WTC11 (cell line): ENCODE data around the gene LIG1.

ENCODE experiments used
- ESRRA ChIP-seq: sonication (generic); formaldehyde crosslinking; IDR thresholded peaks from 2 replicates; pipeline ENCODE4 v1.8.1; 2022; ENCODE audit warnings: mild to moderate bottlenecking, missing genetic modification reagents, borderline replicate concordance
- IRF2 ChIP-seq: sonication (generic); formaldehyde crosslinking; IDR thresholded peaks from 2 replicates; pipeline ENCODE4 v1.8.0; 2022; ENCODE audit warnings: low read depth, missing genetic modification reagents, borderline replicate concordance
- JUN ChIP-seq: sonication (generic); formaldehyde crosslinking; IDR thresholded peaks from 2 replicates; pipeline ENCODE4 v1.8.0; 2023; ENCODE audit warnings: mild to moderate bottlenecking, missing genetic modification reagents
- RORB ChIP-seq: fragments of 250-450 bp; sonication (Bioruptor Pico); IDR thresholded peaks from 2 replicates; pipeline ENCODE4 v1.9.0; 2021; ENCODE audit warnings: mild to moderate bottlenecking
- SP1 ChIP-seq: sonication (generic); formaldehyde crosslinking; conservative IDR thresholded peaks from 2 replicates; pipeline ENCODE4 v1.8.1; 2022; ENCODE audit warnings: missing genetic modification reagents
- ZNF416 ChIP-seq: fragments of 250-450 bp; sonication (Bioruptor Pico); IDR thresholded peaks from 2 replicates; pipeline ENCODE4 v1.9.0; 2021; ENCODE audit warnings: mild to moderate bottlenecking, inconsistent platforms
- TF ChIP-seq, protein P1 (sequence below): fragments of 200-600 bp; IDR thresholded peaks from 2 replicates; pipeline ENCODE4 v1.8.0; 2022; ENCODE audit warnings: antibody characterized with exemption
- TF ChIP-seq, protein P2 (sequence below): sonication (generic); formaldehyde crosslinking; IDR thresholded peaks from 2 replicates; pipeline ENCODE4 v1.8.1; 2022; ENCODE audit warnings: mild to moderate bottlenecking, moderate library complexity, missing genetic modification reagents
- TF ChIP-seq, protein P3 (sequence below): sonication (generic); formaldehyde crosslinking; conservative IDR thresholded peaks from 2 replicates; pipeline ENCODE4 v1.8.1; 2022; ENCODE audit warnings: mild to moderate bottlenecking, missing genetic modification reagents
- TF ChIP-seq, protein P4 (sequence below): sonication (generic); formaldehyde crosslinking; IDR thresholded peaks from 2 replicates; pipeline ENCODE4 v1.8.1; 2022; ENCODE audit warnings: low read depth, missing genetic modification reagents, borderline replicate concordance
- TF ChIP-seq, protein P5 (sequence below): sonication (generic); formaldehyde crosslinking; IDR thresholded peaks from 2 replicates; pipeline ENCODE4 v1.8.1; 2022; ENCODE audit warnings: missing genetic modification reagents, borderline replicate concordance
- TF ChIP-seq, protein P6 (sequence below): sonication (generic); formaldehyde crosslinking; IDR thresholded peaks from 2 replicates; pipeline ENCODE4 v1.8.1; 2023; ENCODE audit warnings: mild to moderate bottlenecking, missing genetic modification reagents, moderate library complexity

DNA sequence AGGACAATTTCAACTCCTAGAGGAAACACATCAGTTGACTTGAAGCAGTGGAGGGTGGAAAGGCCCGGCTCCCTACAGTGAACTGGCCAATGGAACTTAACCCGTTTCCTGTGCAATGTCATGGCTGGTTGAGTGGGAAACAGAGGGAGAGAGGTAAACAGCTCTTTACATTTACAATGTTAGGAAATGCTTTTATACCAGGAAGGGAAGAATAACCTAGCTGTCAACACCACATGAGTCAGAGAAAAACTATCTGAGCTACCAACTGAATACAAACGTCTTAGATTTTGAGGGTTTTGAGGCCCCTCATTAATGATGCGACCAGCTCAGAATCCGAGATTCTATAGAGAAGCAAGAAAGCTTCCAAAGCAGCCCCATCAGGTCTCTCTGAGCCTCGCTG, 48.9 kb upstream of the LIG1 start:
- no peak for TF ChIP-seq JUN (CRISPR knock-in tag)
- TF ChIP-seq, protein P1, sequence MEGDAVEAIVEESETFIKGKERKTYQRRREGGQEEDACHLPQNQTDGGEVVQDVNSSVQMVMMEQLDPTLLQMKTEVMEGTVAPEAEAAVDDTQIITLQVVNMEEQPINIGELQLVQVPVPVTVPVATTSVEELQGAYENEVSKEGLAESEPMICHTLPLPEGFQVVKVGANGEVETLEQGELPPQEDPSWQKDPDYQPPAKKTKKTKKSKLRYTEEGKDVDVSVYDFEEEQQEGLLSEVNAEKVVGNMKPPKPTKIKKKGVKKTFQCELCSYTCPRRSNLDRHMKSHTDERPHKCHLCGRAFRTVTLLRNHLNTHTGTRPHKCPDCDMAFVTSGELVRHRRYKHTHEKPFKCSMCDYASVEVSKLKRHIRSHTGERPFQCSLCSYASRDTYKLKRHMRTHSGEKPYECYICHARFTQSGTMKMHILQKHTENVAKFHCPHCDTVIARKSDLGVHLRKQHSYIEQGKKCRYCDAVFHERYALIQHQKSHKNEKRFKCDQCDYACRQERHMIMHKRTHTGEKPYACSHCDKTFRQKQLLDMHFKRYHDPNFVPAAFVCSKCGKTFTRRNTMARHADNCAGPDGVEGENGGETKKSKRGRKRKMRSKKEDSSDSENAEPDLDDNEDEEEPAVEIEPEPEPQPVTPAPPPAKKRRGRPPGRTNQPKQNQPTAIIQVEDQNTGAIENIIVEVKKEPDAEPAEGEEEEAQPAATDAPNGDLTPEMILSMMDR: no peak
- TF ChIP-seq, protein P2, sequence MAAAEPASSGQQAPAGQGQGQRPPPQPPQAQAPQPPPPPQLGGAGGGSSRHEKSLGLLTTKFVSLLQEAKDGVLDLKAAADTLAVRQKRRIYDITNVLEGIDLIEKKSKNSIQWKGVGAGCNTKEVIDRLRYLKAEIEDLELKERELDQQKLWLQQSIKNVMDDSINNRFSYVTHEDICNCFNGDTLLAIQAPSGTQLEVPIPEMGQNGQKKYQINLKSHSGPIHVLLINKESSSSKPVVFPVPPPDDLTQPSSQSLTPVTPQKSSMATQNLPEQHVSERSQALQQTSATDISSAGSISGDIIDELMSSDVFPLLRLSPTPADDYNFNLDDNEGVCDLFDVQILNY (CRISPR knock-in tag): no peak
- TF ChIP-seq, protein P3, sequence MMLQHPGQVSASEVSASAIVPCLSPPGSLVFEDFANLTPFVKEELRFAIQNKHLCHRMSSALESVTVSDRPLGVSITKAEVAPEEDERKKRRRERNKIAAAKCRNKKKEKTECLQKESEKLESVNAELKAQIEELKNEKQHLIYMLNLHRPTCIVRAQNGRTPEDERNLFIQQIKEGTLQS (CRISPR knock-in tag): no peak
- TF ChIP-seq, protein P4, sequence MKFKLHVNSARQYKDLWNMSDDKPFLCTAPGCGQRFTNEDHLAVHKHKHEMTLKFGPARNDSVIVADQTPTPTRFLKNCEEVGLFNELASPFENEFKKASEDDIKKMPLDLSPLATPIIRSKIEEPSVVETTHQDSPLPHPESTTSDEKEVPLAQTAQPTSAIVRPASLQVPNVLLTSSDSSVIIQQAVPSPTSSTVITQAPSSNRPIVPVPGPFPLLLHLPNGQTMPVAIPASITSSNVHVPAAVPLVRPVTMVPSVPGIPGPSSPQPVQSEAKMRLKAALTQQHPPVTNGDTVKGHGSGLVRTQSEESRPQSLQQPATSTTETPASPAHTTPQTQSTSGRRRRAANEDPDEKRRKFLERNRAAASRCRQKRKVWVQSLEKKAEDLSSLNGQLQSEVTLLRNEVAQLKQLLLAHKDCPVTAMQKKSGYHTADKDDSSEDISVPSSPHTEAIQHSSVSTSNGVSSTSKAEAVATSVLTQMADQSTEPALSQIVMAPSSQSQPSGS (CRISPR knock-in tag): no peak
- TF ChIP-seq SP1 (CRISPR knock-in tag): no peak
- no peak for TF ChIP-seq IRF2 (CRISPR knock-in tag)
- TF ChIP-seq, protein P5, sequence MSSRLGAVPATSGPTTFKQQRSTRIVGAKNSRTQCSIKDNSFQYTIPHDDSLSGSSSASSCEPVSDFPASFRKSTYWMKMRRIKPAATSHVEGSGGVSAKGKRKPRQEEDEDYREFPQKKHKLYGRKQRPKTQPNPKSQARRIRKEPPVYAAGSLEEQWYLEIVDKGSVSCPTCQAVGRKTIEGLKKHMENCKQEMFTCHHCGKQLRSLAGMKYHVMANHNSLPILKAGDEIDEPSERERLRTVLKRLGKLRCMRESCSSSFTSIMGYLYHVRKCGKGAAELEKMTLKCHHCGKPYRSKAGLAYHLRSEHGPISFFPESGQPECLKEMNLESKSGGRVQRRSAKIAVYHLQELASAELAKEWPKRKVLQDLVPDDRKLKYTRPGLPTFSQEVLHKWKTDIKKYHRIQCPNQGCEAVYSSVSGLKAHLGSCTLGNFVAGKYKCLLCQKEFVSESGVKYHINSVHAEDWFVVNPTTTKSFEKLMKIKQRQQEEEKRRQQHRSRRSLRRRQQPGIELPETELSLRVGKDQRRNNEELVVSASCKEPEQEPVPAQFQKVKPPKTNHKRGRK (CRISPR knock-in tag): no peak
- no peak for TF ChIP-seq ESRRA
- TF ChIP-seq, protein P6, sequence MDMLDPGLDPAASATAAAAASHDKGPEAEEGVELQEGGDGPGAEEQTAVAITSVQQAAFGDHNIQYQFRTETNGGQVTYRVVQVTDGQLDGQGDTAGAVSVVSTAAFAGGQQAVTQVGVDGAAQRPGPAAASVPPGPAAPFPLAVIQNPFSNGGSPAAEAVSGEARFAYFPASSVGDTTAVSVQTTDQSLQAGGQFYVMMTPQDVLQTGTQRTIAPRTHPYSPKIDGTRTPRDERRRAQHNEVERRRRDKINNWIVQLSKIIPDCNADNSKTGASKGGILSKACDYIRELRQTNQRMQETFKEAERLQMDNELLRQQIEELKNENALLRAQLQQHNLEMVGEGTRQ (CRISPR knock-in tag): no peak
- TF ChIP-seq ZNF416 (CRISPR knock-in tag): no peak
- TF ChIP-seq RORB (CRISPR knock-in tag): no peak
